ENCODE results near the gene LZTS3. TPM values are rescaled to one million over a fixed set of nuclear protein-coding genes. Genes with fewer than 3 reads are reported as not detected.

LZTS3 gene
- total and polyA plus RNA-seq, 10 of the 15 experiments (the other 5 are each of a cell fraction or from before 2014, with no cell fraction given): 0.03 to 0.90 (median 0.22) TPM

GRCh38 chr20:3165473-3166337 lies 7.6 kb downstream of the LZTS3 start:
- H3K4me2 ChIP-seq (ENCODE audit: control insufficient read depth, insufficient read depth): no peak overlapping the region
- H3K79me2 ChIP-seq (ENCODE audit: control insufficient read depth, insufficient read depth, low read length): no peaks in the 10 kb centered on the region
- TF ChIP-seq, protein P1, sequence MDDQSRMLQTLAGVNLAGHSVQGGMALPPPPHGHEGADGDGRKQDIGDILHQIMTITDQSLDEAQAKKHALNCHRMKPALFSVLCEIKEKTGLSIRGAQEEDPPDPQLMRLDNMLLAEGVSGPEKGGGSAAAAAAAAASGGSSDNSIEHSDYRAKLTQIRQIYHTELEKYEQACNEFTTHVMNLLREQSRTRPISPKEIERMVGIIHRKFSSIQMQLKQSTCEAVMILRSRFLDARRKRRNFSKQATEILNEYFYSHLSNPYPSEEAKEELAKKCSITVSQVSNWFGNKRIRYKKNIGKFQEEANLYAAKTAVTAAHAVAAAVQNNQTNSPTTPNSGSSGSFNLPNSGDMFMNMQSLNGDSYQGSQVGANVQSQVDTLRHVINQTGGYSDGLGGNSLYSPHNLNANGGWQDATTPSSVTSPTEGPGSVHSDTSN (IDR thresholded peaks at IDR 0.05; ENCODE audit: insufficient replicate concordance, low read depth, low read length): no peak
- no peak for TF ChIP-seq ZNF622 (IDR thresholded peaks at IDR 0.05)
- TF ChIP-seq SREBF2 (IDR thresholded peaks at IDR 0.05; ENCODE audit: low read length): no peak
- no peak for TF ChIP-seq BHLHE40 (IDR thresholded peaks at IDR 0.05; ENCODE audit: borderline replicate concordance in 1 of 2, low read depth in 2 of 2, low read length in 1 of 2)
- TF ChIP-seq RUNX3 (IDR thresholded peaks at IDR 0.05; ENCODE audit: low read length): no peak
- TF ChIP-seq MYB (IDR thresholded peaks at IDR 0.05; ENCODE audit: borderline replicate concordance, low read depth, low read length): no peak
- no peak overlapping the region for H3K27ac ChIP-seq (ENCODE audit: control insufficient read depth, insufficient read depth)
- intact Hi-C loops (cut with micrococcal nuclease; ENCODE audit: unreplicated experiment): no loop called here
- no TSS peak for BruUV-seq (replicated peaks)
- ChIA-PET RAD21 (ENCODE audit: unreplicated experiment) (no interaction called here), SMC1A (ENCODE audit: uncharacterized antibody, unreplicated experiment) (no interaction called here), CTCF (no interaction called here), POLR2A (interaction anchor here (0.7 kb wide), 1 partner anchor 53 kb away, joined by 3 read pairs; no protein-coding TSS in a partner anchor)
- peaks cover 1 to 3% of the 10 kb centered on the region in 2 experiments; a peak in 3 of 4 replicates for H3K27me3 ChIP-seq (replicated peaks in 1 of 2; ENCODE audit: control insufficient read depth in 2 of 2, insufficient read depth in 2 of 2, low read length in 1 of 2)
- no peak overlapping the region for H3K9ac ChIP-seq (ENCODE audit: control insufficient read depth, insufficient read depth, low read length)
- H3K36me3 ChIP-seq (ENCODE audit: control insufficient read depth in 2 of 2, insufficient read depth in 2 of 2, low read length in 1 of 2): no peaks in the 10 kb centered on the region
- in situ Hi-C loops (cut with MboI): no loop called here
- H4K20me1 ChIP-seq (ENCODE audit: control insufficient read depth, insufficient read depth): no peaks in the 10 kb centered on the region
- H2AFZ ChIP-seq (ENCODE audit: control insufficient read depth, low read depth, low read length): no peak overlapping the region
- no peaks in the 10 kb centered on the region for H3K9me3 ChIP-seq (replicated peaks; ENCODE audit: control insufficient read depth, insufficient read depth, low read length)
- H3K4me1 ChIP-seq (ENCODE audit: control insufficient read depth, insufficient read depth, low read length): no peaks in the 10 kb centered on the region
- 68% methylated on average over 45 of the region's 45 CpGs for WGBS (ENCODE audit: insufficient coverage, insufficient replicate concordance, low lambda C conversion rate, missing lambda C conversion rate)
- ATAC-seq (no peak), FAIRE-seq (no peak), DNase-seq (ENCODE audit: low read depth, low spot score) (no peak)
- no peak overlapping the region for H3K4me3 ChIP-seq
